T-helper 1 cell treated with Interleukin-12 subunit alpha and Interleukin-12 subunit beta and Interleukin-4 antibody, amounts not matched to agents 30 ng/mL and 1 ng/mL, for 36 hours (primary cell): ENCODE data around the gene DND1. TPM values are rescaled to one million over a fixed set of nuclear protein-coding genes. Genes with fewer than 3 reads are reported as not detected.
"Not testable (repeated sequence)": the region's sequence is repeated elsewhere in the genome, so short reads cannot be mapped to it uniquely, and the experiment has no call there.

ENCODE experiments used
- intact Hi-C: fragments of 100-400 bp; cut with micrococcal nuclease; formaldehyde crosslinking; loops from one replicate; pipeline ENCODE4 v1.15.1; 2024
- total RNA-seq: library from RNA; stranded (reverse); gene quantifications from 2 replicates; pipeline ENCODE4 v1.2.3, GENCODE V29; 2022

The DND1 gene
- total RNA-seq, 1 donor from 2014 or later = 3.9 TPM

GRCh38 chr5:140632366-140633020 is 40.9 kb downstream of the DND1 start:
- intact Hi-C loops = loop anchor here (1.0 kb wide), 1 partner anchor 63 kb away; no protein-coding TSS in a partner anchor

DNA sequence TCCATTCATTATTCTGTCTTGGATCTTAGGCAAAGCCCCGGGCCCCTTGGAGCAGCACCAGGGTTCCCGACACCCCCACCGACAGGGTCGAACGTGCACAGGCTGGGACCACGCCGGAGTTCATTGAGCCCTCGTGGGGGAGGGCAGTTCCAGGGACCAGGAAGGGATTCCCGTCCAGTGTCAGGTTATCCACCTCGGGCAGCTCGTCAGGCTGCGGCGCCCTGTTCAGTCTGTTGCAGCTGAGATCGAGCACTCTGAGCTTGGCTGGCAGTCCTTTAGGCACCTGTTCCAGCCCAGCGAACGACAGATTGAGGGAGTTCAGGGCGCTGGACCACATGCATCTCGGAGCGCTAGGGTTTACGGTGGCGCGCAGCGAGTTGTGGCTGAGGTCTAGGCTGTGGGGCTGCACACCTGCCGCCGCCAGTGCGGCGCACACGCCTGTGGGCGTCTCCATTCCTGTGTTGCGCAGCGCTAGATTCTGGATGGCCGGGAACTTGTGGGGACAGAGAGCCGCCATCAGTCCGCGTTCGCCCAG is 41.5 kb downstream of the DND1 start:
- intact Hi-C loops = loop anchor here (1.0 kb wide), 1 partner anchor 63 kb away; no protein-coding TSS in a partner anchor

DNA sequence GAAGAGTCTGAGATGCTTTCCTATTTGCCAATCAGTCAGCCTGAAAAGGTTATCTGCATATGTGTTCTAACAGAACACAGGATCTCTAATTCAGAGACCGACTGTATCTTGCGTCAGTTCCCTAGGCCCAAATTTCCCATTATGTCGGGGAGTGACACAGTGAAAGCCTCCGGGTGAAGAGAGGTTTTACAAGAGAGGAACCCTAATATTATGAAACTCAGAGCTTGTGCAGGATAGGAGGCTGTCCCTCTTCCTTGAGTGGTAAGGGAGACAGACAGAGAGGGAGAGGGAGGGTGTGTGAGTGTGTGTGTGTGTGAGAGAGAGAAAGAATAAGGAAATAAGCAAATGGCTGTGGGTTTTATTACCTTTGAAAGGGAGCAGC is 42.3 kb downstream of the DND1 start:
- intact Hi-C loops = no loop called here

DNA sequence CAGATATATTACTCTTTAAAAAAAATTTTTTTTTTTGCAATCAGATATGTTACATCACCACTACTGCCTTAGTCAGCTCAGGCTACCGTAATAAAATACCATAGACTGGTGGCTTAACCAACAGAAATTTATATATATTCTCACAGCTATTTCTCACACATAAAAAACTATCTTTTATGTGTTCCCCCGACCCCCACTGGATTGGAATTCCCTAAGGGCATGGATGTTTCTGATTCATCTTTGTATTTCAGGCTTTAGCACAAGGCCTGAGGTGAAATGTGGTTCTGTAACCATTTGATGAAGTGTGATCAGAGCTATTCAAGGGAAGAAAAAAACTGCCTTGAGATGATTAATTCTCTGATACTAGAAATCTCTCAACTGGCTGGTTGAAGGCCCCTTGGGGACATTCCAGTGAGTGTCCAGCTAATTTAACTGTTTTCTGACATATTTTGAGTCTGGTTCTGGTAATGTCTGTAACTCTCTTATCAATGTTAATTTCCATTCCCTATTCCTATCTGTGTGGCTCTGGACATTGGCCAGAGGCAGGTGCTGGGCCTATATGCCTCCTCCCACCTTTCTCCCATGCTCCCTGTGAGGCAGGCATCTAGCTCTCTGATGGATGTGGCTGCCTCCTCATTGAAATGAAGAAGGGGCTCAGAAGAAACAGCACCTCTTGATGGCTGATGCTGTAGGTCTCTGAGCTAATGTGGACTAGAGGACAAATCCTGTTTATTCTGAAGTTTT is 42.9 kb downstream of the DND1 start:
- intact Hi-C loops = no loop called here

DNA sequence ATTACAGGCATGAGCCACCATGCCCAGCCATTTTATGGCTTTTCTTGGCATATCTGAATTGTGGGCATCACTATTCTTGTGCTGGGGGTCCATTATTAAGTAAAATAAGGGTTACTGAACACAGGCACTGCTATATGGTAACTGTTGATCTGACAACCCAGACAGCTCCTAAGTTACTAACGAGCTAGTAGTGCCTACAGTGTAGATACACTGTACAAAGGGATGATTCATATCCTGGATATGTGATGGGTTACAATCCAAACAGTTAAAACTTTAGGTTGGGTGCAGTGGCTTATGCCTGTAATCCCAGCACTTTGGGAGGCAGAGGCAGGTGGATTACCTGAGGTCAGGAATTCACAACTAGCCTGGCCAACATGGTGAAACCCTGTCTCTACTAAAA is 44.7 kb downstream of the DND1 start:
- intact Hi-C loops = no loop called here

- intact Hi-C loops = no loop called here
Measured at GRCh38 chr5:140627972-140628371, 45.4 kb downstream of the DND1 start.

GRCh38 chr5:140624886-140625285 is 48.5 kb downstream of the DND1 start:
- intact Hi-C loops = not testable (repeated sequence)

- intact Hi-C loops = not testable (repeated sequence)
Measured at GRCh38 chr5:140623061-140623460, 50.3 kb downstream of the DND1 start.

DNA sequence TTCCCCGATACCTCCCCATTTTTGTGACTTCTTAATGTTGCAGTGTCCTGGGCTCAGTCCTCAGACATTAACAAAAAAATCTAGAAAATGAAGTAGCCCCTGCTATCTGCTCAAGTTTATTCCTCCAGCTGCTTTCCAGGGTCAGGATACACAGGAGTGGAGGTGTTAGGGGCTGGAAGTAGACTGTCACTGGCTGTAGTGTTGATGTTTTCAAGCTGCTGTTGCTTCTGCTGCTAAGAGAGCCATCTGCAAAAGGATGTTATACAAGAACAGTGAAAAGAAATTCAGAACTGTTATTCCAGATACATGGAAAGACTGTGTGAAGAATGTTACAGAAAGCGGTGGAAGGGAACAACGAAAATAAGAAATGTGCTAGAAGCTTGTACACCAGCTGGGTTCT is 51.1 kb downstream of the DND1 start:
- intact Hi-C loops = no loop called here

Other genes starting within 250 kb of the DND1 start
- gene EIF4EBP3, start 125.9 kb downstream of the DND1 start, total RNA-seq = 9.4 and 10.3 TPM in 2 replicates
- 45.2 and 47.9 TPM in 2 replicates for gene SRA1, start 116.1 kb downstream of the DND1 start, total RNA-seq
- 26.5 and 28.4 TPM in 2 replicates for gene APBB3, start 109.0 kb downstream of the DND1 start, total RNA-seq
- 87.0 and 96.5 TPM in 2 replicates for gene SLC35A4, start 108.7 kb downstream of the DND1 start, total RNA-seq
- gene CD14, start 40.4 kb downstream of the DND1 start, total RNA-seq = 0.51 and 0.56 TPM in 2 replicates
- gene TMCO6, start 34.1 kb downstream of the DND1 start, total RNA-seq = 25.6 and 28.6 TPM in 2 replicates
- 67.9 and 72.9 TPM in 2 replicates for gene NDUFA2, start 25.9 kb downstream of the DND1 start, total RNA-seq
- gene IK, start 25.7 kb downstream of the DND1 start, total RNA-seq = 117 and 120 TPM in 2 replicates
- 33.0 and 35.7 TPM in 2 replicates for gene WDR55, start 8.7 kb downstream of the DND1 start, total RNA-seq
- gene HARS1, start 17.8 kb upstream of the DND1 start, total RNA-seq = 92.9 and 96.9 TPM in 2 replicates
- 32.0 and 34.6 TPM in 2 replicates for gene HARS2, start 17.9 kb upstream of the DND1 start, total RNA-seq
- gene ZMAT2, start 26.9 kb upstream of the DND1 start, total RNA-seq = 62.0 and 63.3 TPM in 2 replicates
- gene PCDHA1, start 112.6 kb upstream of the DND1 start, total RNA-seq = not detected in 2 replicates
- not detected in 2 replicates for gene PCDHA2, start 121.3 kb upstream of the DND1 start, total RNA-seq
- gene PCDHA3, start 127.5 kb upstream of the DND1 start, total RNA-seq = not detected in 2 replicates
- gene PCDHA4, start 133.5 kb upstream of the DND1 start, total RNA-seq = not detected in 2 replicates
- gene PCDHA5, start 148.0 kb upstream of the DND1 start, total RNA-seq = not detected in 2 replicates
- not detected in 2 replicates for gene PCDHA6, start 154.4 kb upstream of the DND1 start, total RNA-seq
- gene PCDHA7, start 160.7 kb upstream of the DND1 start, total RNA-seq = not detected in 2 replicates
- not detected in 2 replicates for gene PCDHA8, start 167.6 kb upstream of the DND1 start, total RNA-seq
- not detected in 2 replicates for gene PCDHA9, start 174.8 kb upstream of the DND1 start, total RNA-seq
- gene PCDHA10, start 182.3 kb upstream of the DND1 start, total RNA-seq = not detected in 2 replicates
- gene PCDHA11, start 195.4 kb upstream of the DND1 start, total RNA-seq = not detected in 2 replicates
- not detected in 2 replicates for gene PCDHA12, start 201.7 kb upstream of the DND1 start, total RNA-seq
- gene PCDHA13, start 208.5 kb upstream of the DND1 start, total RNA-seq = not detected in 2 replicates